Measurements from ENCODE around the gene KATNB1.
A peak's percentile ranks its signal among the peaks of the same experiment; 100 is the strongest.

The KATNB1 gene

DNA sequence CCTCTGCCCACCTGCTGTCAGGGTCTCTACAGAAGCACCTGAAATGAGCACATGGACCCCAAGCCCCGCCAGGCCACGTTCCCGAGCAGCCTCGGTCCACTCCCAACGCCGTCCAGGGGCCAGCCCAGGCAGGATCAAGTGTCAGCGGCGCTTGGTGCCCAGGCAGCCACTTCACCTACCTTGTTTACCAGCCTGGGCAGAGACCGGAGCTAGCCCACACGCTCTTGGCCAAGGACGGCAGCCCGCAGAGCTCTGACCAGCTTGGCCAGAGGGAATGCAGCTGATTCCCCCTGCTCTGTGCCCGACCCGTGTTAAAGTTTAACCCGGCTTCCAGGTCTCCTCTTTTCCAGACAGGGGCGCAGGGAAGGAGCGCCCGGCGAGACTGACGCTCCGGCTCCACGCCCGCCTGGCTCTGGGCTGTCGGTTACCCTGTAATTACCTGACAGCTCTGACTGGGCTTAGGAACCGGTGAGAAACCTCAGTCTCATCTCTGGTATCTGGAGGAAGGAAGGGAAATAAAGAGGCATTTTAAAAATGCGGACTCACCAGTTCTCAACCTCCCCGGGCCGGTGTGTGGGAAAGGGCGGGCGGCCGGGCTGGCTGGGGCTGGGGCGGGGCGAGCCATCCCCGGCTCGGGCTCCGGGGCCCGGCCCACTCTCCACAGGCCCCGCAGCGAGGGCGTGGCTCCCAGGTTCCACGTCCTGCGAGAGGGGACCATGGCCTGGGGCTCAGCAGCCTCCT, 62.1 kb downstream of the KATNB1 start:
- no peak for DNase-seq

DNA sequence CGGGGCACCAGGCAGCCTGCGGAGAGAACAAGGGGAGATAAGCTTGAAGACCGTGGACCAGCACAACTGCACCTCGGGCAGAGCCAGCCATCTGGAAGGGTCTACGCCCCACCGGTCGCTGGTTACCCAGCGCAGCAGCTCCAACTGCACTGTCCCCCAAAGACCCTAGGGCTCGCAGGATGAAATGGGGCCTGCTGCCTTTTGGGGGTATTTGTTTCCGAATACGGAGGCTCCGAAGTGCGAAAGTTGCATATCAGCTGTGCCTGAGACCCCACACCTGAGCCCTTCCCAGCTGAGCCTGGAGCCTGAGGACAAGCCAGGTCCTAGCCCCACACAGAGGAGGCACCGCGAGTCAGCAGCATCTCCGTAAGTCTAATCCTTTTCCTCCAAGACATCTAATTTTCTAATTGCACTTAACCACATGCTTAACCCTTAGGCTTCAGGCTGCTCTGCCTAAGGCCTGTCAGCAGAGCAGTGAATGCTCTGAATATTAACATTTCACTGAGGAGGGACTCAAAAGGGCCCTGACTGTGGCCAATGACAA, 62.8 kb downstream of the KATNB1 start:
- DNase-seq = no peak

DNA sequence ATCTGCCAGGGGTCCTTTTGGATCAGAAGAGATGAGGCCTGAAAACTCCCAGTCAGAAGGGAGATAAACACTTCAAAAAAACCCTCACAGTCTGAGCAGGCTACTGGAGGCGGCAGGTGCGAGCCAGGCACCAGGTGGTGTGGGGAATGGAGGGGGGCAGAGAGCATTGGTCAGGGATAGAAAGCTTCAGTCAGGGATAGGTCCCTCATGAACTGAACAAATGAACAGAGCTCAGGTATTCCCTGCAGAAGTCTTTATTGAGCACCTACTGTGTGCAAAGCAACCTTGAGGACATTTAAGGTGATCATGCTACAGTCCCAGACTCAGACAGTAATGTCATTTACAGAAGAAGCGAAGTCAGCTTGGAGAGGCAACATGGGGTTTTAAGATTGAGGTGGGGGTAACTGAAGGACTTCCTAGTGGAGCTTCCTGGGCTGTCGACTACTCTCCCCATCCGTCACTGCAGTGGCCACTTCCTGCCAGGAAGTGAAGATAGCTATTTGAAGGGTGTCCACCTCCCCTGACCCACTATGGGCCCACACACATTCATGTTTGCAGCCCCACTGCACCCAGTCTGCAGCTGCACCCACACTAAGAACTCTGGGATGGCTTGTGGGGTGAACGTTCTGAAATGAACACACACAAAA, 63.5 kb downstream of the KATNB1 start:
- DNase-seq = no peak

DNA sequence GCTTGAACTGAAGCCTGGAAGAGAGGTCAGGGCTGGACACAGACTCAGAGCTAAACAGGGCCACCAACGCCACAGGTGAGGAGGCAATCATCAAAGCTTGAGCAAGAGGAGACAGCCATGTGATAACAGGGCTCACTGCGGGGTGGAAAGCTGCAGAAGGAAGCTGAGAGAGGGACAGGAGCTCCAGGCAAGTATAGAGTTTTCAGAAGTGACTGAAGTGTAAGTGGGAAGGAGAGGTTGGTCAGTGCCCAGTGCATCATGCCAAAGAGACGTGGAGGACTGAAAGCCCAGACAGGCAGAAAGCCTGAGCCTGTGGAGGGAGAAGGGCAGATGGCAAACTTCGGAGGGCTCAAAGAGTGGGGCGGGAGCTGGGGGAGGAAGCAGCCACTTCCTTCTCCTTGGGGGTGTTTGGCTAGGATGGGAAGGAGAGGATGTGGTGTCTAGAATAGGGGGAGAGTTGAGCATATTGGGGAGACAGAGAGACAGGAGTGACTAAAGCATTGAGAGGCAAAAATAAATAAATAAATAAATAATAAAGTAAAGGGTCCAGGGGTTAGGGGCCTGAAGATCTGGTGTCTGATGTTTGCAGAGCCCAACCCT, 64.1 kb downstream of the KATNB1 start:
- no peak for DNase-seq

DNA sequence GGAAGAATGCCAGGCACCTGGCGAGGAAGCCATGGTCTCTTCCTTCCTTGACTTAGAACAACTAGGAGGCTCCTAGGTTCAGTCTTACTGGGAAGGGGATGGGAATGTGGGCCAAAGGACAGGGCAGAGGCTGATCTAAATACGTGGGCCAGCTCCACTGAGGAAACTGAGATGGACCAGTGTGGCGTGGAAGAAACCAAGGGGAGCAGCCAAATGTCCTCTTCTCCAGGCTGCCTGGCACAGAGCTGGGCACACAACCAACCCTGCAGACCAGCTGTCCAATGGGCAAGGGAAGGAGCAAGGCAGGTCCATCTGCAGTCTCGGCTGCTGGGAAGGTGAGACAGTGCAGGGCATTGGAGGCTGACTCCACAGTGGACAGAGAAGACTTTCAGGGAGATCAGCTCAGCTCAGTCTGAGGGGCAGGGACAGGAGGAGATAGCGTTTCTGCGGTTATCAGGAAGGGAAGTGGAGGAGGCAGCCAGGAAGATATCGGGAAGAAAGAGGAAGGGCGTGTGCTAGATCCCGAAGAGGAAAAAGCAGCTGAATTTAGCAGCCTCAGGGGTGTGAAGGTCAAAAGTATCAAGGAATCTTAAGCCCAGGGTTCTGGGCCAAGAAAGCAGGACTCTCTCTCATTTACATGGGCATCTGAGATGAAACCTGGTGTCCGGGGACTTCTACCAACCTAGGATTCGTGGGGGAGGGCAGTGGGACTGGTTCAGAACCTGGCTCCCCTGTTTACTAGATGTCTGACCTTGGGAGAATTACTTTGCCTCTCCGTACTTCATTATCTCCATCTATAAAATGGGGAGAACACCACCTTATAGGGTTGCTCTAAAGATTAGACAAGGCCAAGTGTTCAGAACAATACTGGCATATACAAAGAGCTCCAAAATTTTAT, 64.9 kb downstream of the KATNB1 start:
- no peak for DNase-seq

GRCh38 chr16:57801098-57801808, 65.7 kb downstream of the KATNB1 start:
- DNase-seq = peak; percentile 61

DNA sequence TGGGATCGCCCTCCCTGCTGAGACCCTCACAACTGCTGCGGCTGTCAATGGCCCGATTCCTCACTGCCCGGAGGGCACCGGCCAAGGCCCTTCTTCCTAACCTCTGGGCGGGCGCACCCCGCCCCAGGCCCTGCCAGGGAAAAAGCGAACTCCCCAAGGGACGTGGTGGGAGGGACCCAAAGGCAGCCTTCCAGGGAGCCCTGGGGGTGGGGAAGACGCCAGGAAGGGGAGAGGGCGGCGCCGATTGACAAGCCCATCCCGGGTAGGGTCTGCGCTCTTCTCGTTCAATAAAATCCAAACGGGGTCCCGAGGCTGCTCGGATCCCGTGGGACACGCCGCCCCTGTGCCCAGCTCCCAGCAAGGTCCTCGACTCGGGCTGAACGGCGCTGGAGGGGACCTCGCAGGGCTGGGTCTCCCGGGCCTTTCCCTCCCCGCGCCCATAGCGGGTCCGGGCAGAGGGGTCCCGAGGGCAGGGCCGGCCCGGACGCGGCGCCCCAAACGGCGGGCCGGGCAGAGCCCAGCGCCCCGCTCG, 66.3 kb downstream of the KATNB1 start:
- DNase-seq = no peak

DNA sequence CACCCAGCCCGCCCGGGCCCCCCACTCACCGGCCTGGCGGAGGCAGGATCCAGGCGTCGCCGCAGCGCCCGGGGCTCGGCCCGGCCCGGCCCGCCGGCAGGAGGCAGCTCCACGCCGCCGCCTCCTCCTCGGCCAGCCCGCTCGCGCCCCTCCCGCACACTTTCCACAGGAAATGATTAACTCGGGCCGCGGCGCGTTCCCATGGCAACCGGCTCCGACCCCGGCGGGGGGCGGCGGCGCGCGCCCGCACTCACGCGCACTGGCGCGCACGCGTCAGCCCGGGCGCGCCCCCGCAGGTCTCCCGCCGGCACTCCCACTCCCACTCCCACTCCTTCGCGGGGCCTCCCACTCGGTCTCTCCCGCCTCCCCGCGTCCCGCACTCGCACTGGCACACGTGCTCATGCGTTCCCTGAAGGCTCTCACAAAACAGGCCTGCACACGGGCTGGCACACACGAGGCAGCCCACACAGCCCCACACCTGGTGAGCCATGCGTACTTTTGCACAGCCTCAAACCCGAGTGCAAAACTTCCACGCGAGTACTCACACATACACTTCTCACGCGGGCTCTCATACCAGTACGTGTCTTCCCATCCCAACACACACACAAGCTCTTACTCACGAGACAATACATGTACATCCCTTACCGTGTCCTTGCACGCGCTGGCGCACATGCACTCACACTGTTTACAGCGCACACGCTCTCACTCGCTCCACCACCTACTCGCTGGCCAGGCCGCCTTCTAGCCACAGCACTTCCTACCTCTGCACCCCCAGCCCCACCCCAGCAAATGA, 67.0 kb downstream of the KATNB1 start, which contains the start of gene KIFC3:
TSS of gene KIFC3 (minus strand) at position 151 of the 793 bp plus-strand sequence. CDS start 4,248 bp downstream, outside the sequence.
- peak; percentile 79 for DNase-seq

DNA sequence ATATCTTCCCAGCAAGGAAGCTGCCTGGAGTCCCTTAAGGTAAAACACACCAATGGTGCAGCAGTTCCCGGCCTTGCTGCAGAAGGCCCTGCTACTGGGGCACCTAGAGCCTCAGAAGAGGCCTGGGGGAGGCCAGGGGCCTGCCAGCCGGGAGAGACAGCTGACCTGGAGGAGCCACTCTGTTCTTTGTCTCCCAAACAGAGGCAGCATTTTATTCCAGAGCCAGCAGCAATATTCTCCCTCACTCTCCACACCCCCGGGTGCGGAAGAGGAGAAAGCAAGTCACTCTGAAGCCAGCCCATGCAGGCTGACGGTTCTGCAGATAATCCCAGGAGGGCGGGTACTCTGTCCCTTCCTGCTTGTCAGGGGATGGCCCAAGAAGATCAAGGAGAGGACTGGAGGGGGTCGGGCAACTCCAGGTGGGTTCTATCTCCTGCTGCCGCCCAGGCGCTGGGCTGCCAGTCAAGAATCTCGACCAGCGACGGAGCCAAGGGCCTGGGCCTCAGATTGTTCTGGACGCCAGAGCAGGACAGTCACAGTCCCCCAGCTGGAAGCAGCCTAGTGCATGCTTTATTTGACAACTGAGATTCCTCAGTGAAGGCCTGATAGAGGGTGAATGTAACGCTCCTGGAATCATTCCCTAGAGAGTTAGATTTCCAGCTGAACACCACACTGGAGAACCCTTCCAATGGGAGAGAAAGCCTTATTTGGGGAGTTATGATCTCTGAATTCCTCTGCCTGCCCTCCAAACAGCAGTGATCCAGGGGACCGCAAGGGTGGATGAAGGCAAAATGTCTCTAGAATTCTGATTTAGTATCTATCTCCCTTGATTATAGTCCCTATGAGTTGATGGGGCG, 67.8 kb downstream of the KATNB1 start:
- DNase-seq = no peak

- no peak for DNase-seq
Observed at GRCh38 chr16:57804111-57804837, 68.7 kb downstream of the KATNB1 start.

GRCh38 chr16:57805176-57805575, 69.6 kb downstream of the KATNB1 start:
- no peak for DNase-seq

Data from fibroblast of skin of abdomen (primary cell).